NOMO-1 (cell line): ENCODE measurements around the gene RAD51B.

ENCODE experiments used
- DNase-seq, 2 experiments: peaks; one replicate each; lab custom pipeline; 2025; ENCODE audit not compliant: unreplicated experiment in 2 of 2; lab: John Stamatoyannopoulos, UW

RAD51B gene

DNA sequence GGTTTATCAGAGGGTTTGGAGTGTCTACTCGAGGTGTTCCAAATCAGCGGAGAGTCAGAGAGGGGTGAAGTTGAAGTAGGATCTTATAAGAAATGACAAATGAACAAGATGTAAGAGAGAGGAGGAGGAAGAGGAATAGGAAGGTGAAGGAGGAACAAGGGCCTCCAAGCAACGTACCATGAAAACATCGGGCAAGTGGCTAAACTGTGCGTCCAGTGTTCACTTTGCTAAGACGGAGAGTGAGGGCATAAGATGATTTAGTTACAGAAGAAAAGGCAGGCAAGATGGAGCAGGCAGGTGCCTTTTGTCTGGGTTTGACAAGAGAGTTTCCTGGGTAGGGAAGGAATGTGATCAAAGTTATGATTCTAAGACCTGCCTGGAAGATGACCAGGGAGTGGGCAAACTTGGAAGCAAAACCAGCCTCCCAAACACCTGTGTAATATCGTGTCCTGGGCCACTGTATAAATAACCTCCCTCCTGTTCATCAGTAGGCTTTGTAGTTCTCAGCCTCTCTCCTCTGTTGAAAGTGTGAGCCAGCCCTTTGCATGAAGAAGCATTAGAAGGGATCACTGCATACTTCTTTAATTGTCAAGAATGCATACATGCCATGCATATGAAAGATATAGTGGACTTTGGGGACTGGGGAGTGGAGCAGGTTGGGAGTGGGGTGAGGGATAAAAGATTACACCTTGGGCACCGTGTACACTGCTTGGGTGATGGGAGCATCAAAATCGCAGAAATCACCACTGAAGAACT is 861.9 kb downstream of the RAD51B start:
- DNase-seq, result no peak

- DNase-seq, result peak; percentile 92 to 96
Observed at GRCh38 chr14:68682166-68683103, 862.9 kb downstream of the RAD51B start.

- peak in 1 of 2 experiments; percentile 21 for DNase-seq
Observed at GRCh38 chr14:68683326-68683725, 863.7 kb downstream of the RAD51B start.

DNA sequence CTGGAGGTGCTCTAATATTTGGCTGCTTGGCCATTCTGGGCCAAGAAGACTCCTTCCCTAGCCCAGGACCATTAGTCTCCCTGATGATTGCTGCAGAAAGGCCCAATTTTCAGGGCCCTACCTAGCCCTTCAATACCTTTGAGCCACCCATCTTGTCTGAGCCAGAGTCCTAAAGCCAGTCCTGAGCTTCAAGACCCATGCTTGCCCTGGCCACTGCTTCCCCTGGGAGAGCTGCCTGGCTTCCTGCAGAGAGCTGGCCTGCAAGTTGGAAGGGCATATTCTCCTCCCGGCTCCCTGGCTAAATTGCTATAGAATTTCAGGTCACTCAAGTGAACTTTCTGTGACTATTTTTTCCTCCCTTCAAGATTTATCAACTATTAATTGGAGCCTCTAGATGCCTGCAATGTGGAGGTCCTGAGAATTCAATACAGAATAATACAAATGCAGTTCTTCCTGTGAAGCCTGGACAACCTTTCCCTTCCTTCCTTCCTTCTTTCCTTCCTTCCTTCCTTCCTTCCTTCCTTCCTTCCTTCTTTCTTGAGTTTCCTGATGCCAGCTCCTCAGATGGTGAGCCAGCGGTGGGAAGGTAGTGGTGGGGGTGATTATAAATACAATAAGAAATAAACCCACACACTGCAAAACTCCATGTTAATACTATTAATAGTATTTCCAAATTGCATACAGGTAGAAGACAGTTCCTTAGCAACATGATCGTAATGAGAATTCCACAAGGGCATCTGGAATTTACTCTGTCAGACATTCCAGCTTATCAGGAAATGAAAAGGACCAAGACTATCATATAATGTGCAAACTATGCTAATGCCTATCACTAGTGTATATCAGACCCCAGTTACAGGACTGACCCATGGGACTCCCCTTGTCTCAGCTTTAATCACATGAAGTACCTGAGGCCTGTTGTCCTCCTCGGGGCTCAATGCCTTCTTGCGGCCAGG is 865.2 kb downstream of the RAD51B start:
- DNase-seq, result no peak

GRCh38 chr14:68685419-68686204 is 866.0 kb downstream of the RAD51B start:
- DNase-seq, result peak; percentile 73 to 76

- DNase-seq, result no peak
Observed at GRCh38 chr14:68686205-68686465, 866.6 kb downstream of the RAD51B start.

GRCh38 chr14:68686724-68687123 is 867.1 kb downstream of the RAD51B start:
- no peak for DNase-seq

DNA sequence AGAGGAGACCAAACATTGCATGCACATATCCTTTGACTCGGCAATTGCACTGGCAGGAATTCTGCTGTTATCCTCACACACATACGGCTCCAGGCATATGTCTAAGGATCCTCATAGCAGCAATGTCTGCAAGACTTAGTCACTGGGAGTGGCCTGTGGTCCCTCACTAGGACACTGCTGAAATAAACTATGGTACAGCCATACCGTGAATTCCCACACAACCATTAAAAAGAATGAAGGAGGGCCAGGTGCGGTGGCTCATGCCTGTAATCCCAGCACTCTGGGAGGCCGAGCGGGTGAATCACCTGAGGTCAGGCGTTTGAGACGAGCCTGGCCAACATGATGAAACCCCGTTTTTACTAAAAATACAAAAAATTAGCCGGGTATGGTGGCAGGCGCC is 868.2 kb downstream of the RAD51B start:
- no peak for DNase-seq

DNA sequence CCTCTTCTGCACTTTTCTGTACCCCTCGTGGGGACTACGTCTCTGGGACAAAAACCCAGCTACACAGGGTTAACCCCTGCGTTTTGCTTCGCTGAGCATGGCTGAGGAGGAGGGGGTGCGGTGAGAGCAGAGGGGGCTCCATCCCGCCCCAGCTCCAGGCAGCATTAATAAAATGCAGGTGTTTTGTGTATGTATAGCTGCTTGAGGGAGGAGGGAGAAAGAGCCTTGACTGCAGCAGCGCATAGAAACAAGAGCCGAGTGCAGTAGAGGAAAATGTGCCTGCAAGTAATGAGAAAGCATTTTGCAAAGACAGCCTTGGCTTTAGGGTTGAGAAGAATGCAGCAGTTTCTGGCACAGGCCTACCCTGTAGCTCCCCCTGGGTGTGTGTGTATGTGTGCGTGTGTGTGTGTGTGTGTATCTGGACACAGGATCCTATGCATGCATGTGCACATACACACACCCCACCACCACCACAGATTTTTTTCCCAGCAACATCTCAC is 869.3 kb downstream of the RAD51B start:
- DNase-seq, result no peak

DNA sequence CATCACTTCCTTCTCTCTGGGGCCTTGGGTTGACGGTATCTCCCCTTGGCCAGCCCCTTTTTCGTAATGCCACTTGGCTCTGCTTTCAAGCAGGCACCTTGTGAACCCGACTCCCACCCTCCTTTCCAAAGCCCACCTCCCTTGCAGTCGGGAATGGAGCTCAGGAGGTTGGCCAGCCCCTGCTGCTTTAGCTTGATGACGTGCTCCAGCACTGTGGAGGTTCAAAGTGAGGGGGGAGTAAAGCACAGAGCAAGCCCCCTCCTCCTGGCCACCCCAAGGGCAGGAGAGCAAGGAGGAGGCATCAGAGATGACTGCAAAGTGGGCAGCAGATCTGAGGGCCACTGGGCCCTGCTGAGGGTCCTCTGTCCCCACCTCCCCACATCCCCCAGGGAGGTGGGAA is 869.9 kb downstream of the RAD51B start:
- DNase-seq, result no peak

- DNase-seq, result no peak
Observed at GRCh38 chr14:68690089-68690958, 870.7 kb downstream of the RAD51B start.

GRCh38 chr14:68691031-68691791 is 871.6 kb downstream of the RAD51B start:
- DNase-seq, result no peak

GRCh38 chr14:68691792-68692118 is 872.2 kb downstream of the RAD51B start:
- no peak for DNase-seq

- DNase-seq, result no peak
Observed at GRCh38 chr14:68692216-68692615, 872.6 kb downstream of the RAD51B start.

DNA sequence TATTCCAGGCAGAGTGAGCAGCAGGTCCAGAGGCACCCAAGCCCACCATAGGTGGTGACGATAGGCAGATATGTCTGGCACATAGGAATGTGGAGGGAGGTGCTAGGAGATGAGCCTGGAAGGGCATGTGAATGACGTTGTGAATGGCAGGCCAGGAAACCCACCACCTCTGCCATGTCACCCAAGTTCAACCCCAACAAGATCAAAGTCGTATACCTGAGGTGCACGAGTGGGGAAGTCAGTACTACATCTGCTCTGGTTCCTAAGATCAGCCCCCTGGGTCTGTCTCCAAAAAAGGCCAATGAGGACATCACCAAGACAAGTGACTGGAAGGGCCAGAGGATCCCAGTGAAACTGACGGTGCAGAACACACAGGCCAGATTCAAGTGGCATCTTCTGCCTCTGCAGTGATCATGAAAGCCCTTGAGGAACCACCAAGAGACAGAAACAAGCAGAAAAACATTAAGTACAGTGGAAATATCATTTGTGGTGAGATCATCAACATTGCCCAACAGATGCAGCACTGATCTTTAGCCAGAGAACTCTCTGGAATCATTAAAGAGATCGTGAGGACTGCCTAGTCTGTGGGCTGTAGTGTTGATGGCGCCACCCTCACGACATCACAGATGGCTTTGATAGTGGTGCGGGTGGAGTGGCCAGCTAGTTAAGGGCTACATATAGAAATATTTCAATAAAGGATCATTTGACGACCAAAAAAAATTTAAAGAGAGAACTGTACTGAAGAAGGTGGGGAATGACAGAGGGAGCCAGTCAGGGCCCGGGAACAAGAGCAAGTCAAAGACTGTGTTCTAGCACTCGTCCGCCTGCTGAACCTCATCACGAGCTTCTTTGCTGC is 873.6 kb downstream of the RAD51B start:
- DNase-seq, result peak in 1 of 2 experiments; percentile 55

DNA sequence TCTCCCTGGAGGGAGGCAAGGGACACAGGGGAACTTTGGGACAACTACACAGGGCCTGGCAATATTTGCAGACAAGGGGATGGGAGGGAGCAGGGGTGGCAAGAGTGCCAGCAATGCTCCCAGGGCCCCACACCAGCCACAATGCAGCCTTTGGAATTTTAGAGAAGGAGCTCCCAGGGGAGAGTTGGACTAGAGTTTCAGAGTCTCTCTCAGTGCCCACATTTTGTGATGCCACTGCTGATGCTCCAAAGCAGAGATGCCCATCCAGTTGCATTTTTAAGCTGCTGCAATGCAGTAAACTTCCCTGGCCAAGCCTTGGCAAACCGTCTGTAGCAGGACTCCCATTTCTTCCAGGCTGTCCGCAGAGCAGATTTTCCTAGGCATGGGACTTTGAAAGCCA is 874.3 kb downstream of the RAD51B start:
- no peak for DNase-seq

DNA sequence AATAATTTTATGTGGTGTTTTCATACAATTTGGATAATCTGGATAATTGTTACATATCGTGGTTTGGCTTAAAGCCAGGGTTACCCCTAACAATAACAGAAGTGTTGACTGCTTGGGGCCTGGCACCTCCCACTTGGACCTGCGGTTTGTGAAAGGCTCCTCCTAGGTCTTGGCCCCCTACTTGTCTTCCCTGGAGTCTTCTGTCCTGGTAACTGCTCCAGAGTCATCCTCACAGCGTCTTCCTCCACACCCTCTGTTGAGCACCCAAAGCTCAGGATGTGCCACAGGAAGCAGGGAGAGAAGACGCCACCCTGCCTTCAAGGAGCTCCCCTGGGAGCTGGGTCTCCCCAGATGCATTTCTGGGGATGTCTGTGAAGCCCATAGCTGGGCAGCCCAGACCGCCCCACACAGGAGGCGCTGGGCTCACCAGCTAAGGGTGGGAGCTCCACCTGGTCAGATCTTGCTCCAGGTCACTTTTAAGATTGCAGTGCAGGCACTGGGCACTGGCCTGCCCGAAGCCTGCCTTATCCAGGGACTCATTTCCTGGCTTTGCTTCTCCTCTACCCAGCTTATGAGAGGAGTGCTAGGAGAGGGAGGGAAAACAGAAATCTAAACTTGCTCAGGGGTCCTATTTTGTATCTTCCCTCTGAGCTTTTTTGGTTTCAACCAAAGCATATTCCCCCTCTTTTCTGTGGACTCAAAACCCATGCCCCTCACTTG is 875.1 kb downstream of the RAD51B start:
- DNase-seq, result no peak
